GM12872 (cell line): Measurements from ENCODE around the gene HSPB8.

Source experiments
- CTCF ChIP-seq: IDR thresholded peaks from 3 replicates; pipeline ENCODE4 v1.5.1; 2011; ENCODE audit warnings: low read depth, mild to moderate bottlenecking, low read length, moderate library complexity; ENCODE audit not compliant: insufficient read depth

HSPB8 gene

GRCh38 chr12:119178544-119179334, at the start of gene HSPB8:
Gene HSPB8, plus strand, starts transcription at chr12:119178931. Its CDS starts 382 bp downstream, at chr12:119179313.
- TF ChIP-seq CTCF: no peak

GRCh38 chr12:119129827-119130434, 48.8 kb upstream of the HSPB8 start:
- TF ChIP-seq CTCF: no peak

- no peak for TF ChIP-seq CTCF
Observed at GRCh38 chr12:119130523-119130922, 48.2 kb upstream of the HSPB8 start.

- no peak for TF ChIP-seq CTCF
Observed at GRCh38 chr12:119134284-119135072, 44.3 kb upstream of the HSPB8 start.

GRCh38 chr12:119136811-119137410, 41.8 kb upstream of the HSPB8 start:
- TF ChIP-seq CTCF: no peak

- TF ChIP-seq CTCF: no peak
Observed at GRCh38 chr12:119139448-119139847, 39.3 kb upstream of the HSPB8 start.

- no peak for TF ChIP-seq CTCF
Observed at GRCh38 chr12:119145367-119145766, 33.4 kb upstream of the HSPB8 start.
